SU-DHL-6 (cell line): ENCODE results near the gene IFNAR2.

ENCODE experiments used
- H2AFZ ChIP-seq: fragments of 200-600 bp; sonication (generic); 2 replicates; pipeline ENCODE4 v1.6.1; 2014; ENCODE audit warnings: low read depth, mild to moderate bottlenecking, moderate library complexity, mixed read lengths, antibody characterized with exemption, low read length; ENCODE audit not compliant: severe bottlenecking
- H3F3A ChIP-seq: fragments of 200-600 bp; shearing (Covaris generic); 2 replicates; pipeline ENCODE4 v1.6.0; 2016; ENCODE audit warnings: antibody characterized with exemption, mild to moderate bottlenecking; ENCODE audit not compliant: insufficient read depth
- H3K27ac ChIP-seq: fragments of 200-600 bp; sonication (generic); 2 replicates; pipeline ENCODE4 v1.5.1; 2016; ENCODE audit warnings: low read depth, mild to moderate bottlenecking, low read length, moderate library complexity, mixed read lengths
- H3K27me3 ChIP-seq: fragments of 200-600 bp; sonication (generic), shearing (Covaris generic); 2 replicates; pipeline ENCODE4 v1.6.0; 2014; ENCODE audit warnings: mild to moderate bottlenecking, low read length
- H3K36me3 ChIP-seq: fragments of 200-600 bp; sonication (generic); 2 replicates; pipeline ENCODE4 v1.6.1; 2014; ENCODE audit warnings: mild to moderate bottlenecking, low read length, mixed read lengths
- H3K4me2 ChIP-seq: fragments of 300-600, 200-600 bp; shearing (Covaris generic), sonication (generic); 2 replicates; pipeline ENCODE4 v1.6.0; 2014; ENCODE audit warnings: low read length, low read depth, mild to moderate bottlenecking; ENCODE audit not compliant: poor library complexity, severe bottlenecking
- H3K4me3 ChIP-seq: fragments of 200-600 bp; sonication (generic); 2 replicates; pipeline ENCODE4 v1.5.1; 2014; ENCODE audit warnings: antibody characterized with exemption, low read length, mild to moderate bottlenecking, mixed read lengths; ENCODE audit not compliant: insufficient read depth, poor library complexity, severe bottlenecking
- H3K79me2 ChIP-seq: fragments of 200-600 bp; sonication (generic); 2 replicates; pipeline ENCODE4 v1.6.1; 2014; ENCODE audit warnings: mild to moderate bottlenecking, low read length, moderate library complexity; ENCODE audit not compliant: insufficient read depth
- H3K9ac ChIP-seq: fragments of 200-600 bp; sonication (generic); 2 replicates; pipeline ENCODE4 v1.7.0; 2014; ENCODE audit warnings: mild to moderate bottlenecking, low read length
- H3K9me2 ChIP-seq: fragments of 200-600 bp; sonication (generic); replicated peaks from 2 replicates; pipeline ENCODE4 v1.6.1; 2014; ENCODE audit warnings: low read length; ENCODE audit not compliant: insufficient read depth
- H3K9me3 ChIP-seq: fragments of 200-600 bp; sonication (generic); 2 replicates; pipeline ENCODE4 v1.6.1; 2014; ENCODE audit warnings: low read length, mixed read lengths; ENCODE audit not compliant: insufficient read depth
- H4K20me1 ChIP-seq: fragments of 200-600 bp; sonication (generic); 2 replicates; pipeline ENCODE4 v1.6.1; 2014; ENCODE audit warnings: low read depth, mild to moderate bottlenecking, antibody characterized with exemption, low read length, moderate library complexity, mixed read lengths
- CTCF ChIP-seq: fragments of 200-600 bp; sonication (generic); IDR thresholded peaks from one replicate; pipeline ENCODE4 v1.5.1; 2017; ENCODE audit warnings: antibody characterized with exemption, mild to moderate bottlenecking, low read length, moderate library complexity; ENCODE audit not compliant: insufficient read depth, poor library complexity, severe bottlenecking
- EZH2phosphoT487 ChIP-seq: fragments of 200-600 bp; sonication (generic), shearing (Covaris generic); conservative IDR thresholded peaks from 2 replicates; pipeline ENCODE4 v1.6.1; 2018; ENCODE audit warnings: mild to moderate bottlenecking, antibody characterized with exemption, low read length, moderate library complexity, mixed read lengths

Gene IFNAR2

GRCh38 chr21:33229099-33229783, 497 bp upstream of the IFNAR2 start:
- Histone ChIP-seq H3K79me2 (peaks cover 45% of the 10 kb centered on the region), H3K27ac (no peak overlapping the region), H3K27me3 (no peaks in the 10 kb centered on the region), H3K4me2 (peak overlapping the region; percentile 88), H3K36me3 (peaks cover 8% of the 10 kb centered on the region; the same call in 1 of the 2 replicates), H2AFZ (peak overlapping the region; percentile 96), H3K9me2 (no peaks in the 10 kb centered on the region), H3K4me3 (peak overlapping the region; percentile 76), H3F3A (peaks cover 22% of the 10 kb centered on the region; the same call in 1 of the 2 replicates), H3K9ac (peak overlapping the region; percentile 84), H3K9me3 (no peaks in the 10 kb centered on the region), H4K20me1 (no peaks in the 10 kb centered on the region)
- TF ChIP-seq CTCF = no peak
- TF ChIP-seq EZH2phosphoT487 = no peak

GRCh38 chr21:33230545-33231324, 997 bp downstream of the IFNAR2 start:
- no peaks in the 10 kb centered on the region for H3K9me3 ChIP-seq
- peak overlapping the region; percentile 84 for H3K9ac ChIP-seq
- H3F3A ChIP-seq = peaks cover 22% of the 10 kb centered on the region; the same call in 1 of the 2 replicates
- TF ChIP-seq CTCF (no peak), EZH2phosphoT487 (no peak)
- H3K27ac ChIP-seq = peak overlapping the region; percentile 77
- H3K79me2 ChIP-seq = peaks cover 58% of the 10 kb centered on the region
- H3K4me2 ChIP-seq = peak overlapping the region; percentile 81
- peaks cover 8% of the 10 kb centered on the region; the same call in 1 of the 2 replicates for H3K36me3 ChIP-seq
- no peaks in the 10 kb centered on the region for H3K27me3 ChIP-seq
- H4K20me1 ChIP-seq = no peaks in the 10 kb centered on the region
- H2AFZ ChIP-seq = no peak overlapping the region
- peak overlapping the region; percentile 76 for H3K4me3 ChIP-seq
- H3K9me2 ChIP-seq = no peaks in the 10 kb centered on the region

GRCh38 chr21:33231526-33231925, 1.8 kb downstream of the IFNAR2 start:
- Histone ChIP-seq H3K27me3 (no peaks in the 10 kb centered on the region), H3K4me3 (peak overlapping the region; percentile 76), H3K4me2 (peak overlapping the region; percentile 81), H3K9me3 (no peaks in the 10 kb centered on the region), H3F3A (peaks cover 22% of the 10 kb centered on the region; the same call in 1 of the 2 replicates), H3K36me3 (peaks cover 8% of the 10 kb centered on the region; the same call in 1 of the 2 replicates), H2AFZ (no peak overlapping the region), H3K9me2 (no peaks in the 10 kb centered on the region), H3K27ac (peak overlapping the region; percentile 77; the same call in 1 of the 2 replicates), H3K9ac (peak overlapping the region; percentile 84), H4K20me1 (no peaks in the 10 kb centered on the region), H3K79me2 (peaks cover 66% of the 10 kb centered on the region)
- TF ChIP-seq EZH2phosphoT487 (no peak), CTCF (no peak)
